ENCODE measurements around the gene CDC5L.

Gene CDC5L

GRCh38 chr6:44456070-44456965 is 68.8 kb downstream of the CDC5L start:
- DNase-seq: peak; percentile 9 to 54

- no peak for DNase-seq
These were observed 69.4 kb downstream of the CDC5L start for GRCh38 chr6:44456966-44457292.

- DNase-seq: no peak
These were observed 70.1 kb downstream of the CDC5L start for GRCh38 chr6:44457596-44457995.

GRCh38 chr6:44458551-44458950 is 71.0 kb downstream of the CDC5L start:
- no peak for DNase-seq

DNA sequence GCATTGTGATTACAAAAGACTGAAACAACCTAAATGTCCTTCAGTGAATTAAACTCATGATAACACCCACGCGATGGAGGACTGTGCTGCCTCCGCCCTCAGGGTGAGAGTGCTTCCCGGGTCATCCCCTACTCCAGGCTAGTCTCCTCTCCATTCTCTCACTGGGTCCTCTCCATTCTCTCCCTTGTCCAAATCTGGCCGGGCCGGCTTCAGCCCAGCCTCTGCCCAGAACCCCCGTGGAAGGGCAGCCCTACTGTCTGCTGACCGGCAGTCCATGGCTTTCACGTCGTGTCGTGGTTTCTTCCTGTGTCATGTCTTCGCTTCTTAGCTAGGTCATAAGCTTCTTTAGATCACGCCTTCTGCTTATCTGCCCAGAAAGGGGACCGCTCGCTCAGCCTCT is 74.8 kb downstream of the CDC5L start:
- no peak for DNase-seq

- no peak for DNase-seq
These were observed 75.6 kb downstream of the CDC5L start for GRCh38 chr6:44462797-44463727.

- DNase-seq: no peak
These were observed 76.4 kb downstream of the CDC5L start for GRCh38 chr6:44463728-44464450.

GRCh38 chr6:44464527-44465310 is 77.2 kb downstream of the CDC5L start:
- no peak for DNase-seq

DNA sequence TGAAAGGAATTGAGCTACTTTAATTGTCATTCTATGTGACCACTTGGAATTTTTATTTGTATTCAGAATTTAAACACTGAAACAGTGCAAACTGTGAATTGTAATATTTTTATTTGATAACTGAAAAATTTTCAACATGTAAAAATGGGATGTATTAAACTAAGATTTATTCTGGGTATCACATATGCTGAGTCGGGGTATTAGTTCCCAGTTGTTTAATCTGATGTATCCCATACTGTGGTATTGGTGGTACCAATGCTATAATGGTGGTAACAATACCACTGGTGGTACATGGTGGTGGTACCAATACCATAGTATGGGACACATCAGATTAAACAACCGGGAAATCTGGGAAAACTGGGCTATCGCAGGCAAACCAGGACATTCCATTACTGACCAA is 79.4 kb downstream of the CDC5L start:
- DNase-seq: no peak

DNA sequence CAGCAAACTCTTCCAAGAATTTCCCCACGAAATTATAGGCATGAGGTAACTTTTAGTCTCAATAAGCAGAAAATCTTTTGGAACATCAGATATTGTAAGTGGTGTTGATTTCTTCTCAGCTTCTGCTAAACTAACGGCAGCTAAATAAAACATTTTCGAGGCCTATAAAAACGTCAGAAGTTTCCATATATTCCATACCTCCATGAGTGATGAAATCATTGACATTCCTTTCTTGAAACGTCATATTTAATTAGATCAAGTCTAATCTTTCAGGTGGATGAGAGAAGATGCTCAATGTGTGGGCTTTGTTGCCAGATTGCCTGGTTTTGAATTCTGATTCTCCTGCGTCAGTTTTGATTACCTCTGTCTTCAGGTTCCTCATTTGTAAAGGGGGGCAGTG is 81.3 kb downstream of the CDC5L start:
- no peak for DNase-seq

DNA sequence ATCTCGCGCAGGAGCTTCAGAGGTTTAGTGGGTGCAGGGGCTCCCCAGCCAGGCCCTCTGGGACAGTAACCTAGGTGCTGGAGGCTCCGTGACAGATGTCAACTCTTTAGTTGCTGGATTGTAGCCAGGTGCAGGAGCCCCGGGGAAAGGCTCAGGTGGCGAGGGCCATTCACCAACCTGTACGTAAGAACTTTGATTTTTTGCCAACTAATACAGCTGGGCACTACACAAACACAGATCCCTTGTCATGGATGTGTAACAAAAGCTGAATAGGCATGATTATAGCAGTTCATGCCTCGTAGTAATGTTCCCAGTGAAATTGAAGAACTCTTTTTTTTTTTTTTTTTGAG is 82.6 kb downstream of the CDC5L start:
- no peak for DNase-seq

DNA sequence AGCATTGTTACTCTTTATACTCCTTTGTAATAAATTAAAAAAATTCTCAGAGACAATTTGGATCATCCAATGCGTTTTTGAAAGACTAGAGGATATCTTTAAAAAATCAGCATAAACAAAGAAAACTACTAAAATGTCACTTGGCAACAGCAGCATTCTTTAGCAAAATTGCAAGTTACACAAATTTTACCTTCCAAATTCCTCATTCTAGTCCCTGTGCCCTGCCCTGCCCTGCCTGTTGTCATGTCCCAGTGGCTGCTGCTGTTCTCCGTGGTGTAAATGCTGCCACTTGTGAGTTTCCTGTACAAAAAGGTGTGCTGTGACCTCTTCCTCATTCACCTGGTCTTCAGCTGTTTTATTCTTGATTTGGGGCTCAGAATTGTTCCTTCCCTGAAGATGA is 83.2 kb downstream of the CDC5L start:
- DNase-seq: no peak

GRCh38 chr6:44471271-44471981 is 83.9 kb downstream of the CDC5L start:
- no peak for DNase-seq

GRCh38 chr6:44472250-44472945 is 84.9 kb downstream of the CDC5L start:
- no peak for DNase-seq

DNA sequence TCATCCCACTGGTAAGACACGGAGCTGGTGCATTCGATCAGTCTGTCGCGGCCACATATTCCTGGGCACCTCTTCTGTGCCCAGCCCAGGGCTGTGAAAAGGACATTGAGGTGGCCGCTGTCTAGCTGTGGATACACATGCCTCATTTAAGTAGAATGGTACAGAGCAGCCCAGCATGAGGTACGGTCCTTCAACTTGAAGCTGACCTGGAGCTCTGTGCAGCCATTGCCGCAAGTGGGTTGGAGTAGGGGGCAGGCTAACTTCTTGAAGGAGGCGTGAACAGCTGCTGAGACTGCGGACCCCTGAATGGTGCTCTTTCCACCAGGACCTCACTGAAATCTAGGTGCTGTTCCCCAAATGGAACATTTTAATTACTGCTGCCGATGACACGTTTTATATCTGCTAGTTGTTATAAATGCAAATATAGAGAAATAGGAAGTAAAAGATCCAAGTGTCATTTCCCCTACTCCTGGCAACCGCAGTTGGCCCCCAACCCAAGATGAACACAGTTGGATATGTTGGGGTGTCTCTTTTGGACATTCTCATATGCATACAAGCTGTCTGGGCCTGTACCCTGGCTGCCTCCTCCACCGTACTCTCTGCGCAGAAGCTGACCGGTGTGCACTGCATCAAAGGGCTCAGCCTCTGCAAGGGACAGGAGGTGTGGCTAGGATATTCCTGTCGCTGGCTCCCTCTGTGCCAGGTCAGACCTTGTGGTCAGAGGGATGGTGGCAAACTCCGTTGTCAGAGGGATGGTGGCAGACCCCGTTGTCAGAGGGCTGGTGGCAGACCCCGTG is 86.1 kb downstream of the CDC5L start:
- no peak for DNase-seq

DNA sequence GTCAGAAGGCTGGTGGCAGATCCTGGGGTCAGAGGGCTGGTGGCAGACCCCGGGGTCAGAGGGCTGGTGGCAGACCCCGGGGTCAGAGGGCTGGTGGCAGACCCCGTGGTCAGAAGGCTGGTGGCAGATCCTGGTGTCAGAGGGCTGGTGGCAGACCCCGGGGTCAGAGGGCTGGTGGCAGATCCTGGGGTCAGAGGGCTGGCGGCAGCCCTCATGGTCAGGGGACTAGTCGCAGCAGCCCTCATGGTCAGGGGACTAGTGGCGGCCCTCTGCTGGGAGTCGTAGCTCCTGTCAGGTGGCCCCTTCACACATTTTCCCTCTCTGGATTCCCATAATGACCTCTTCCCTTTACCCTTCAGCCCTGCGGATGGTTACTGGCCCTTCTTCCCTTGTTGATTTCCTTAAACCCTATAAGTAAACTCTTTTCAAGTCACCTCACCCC is 86.7 kb downstream of the CDC5L start:
- no peak for DNase-seq

DNA sequence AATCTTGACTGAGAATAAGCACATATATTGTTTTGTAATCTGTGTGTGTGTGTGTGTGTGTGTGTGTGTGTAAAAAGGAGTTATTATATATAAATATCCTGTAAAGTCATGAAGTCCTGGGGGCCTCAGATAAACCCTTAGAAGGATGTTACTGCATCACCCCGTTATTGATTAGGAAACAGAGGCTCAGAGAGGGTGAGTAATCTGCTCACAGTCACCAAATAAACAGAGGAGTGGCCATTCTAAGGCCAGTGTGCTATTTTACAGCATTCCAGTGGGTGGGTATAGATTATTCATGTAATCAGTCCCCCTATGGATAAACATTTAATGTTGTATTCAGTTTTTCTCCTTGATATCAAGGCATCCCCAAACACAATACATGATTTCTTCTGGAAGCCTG is 87.1 kb downstream of the CDC5L start:
- DNase-seq: no peak

GRCh38 chr6:44475417-44475778 is 87.9 kb downstream of the CDC5L start:
- DNase-seq: no peak

GRCh38 chr6:44475779-44476434 is 88.4 kb downstream of the CDC5L start:
- peak in 1 of 2 experiments; percentile 64 for DNase-seq

- no peak for DNase-seq
These were observed 89.3 kb downstream of the CDC5L start for GRCh38 chr6:44476849-44477248.
